SK-N-MC (cell line): Measurements from ENCODE around the gene ILKAP.

Source experiments
- EZH2 ChIP-seq: fragments of 200-600 bp; sonication (generic); IDR thresholded peaks from one replicate; pipeline ENCODE4 v1.6.1; 2017; ENCODE audit warnings: antibody characterized with exemption
- FOXP2 ChIP-seq: optimal IDR thresholded peaks from 2 replicates; pipeline ENCODE3; 2011; ENCODE audit warnings: mild to moderate bottlenecking, moderate library complexity; ENCODE audit not compliant: insufficient read depth; ENCODE audit errors: extremely low read length, control extremely low read depth
- POLR2AphosphoS5 ChIP-seq: IDR thresholded peaks from 2 replicates; pipeline ENCODE4 v1.6.1; 2012; ENCODE audit warnings: mild to moderate bottlenecking, low read depth, low read length, borderline replicate concordance

GRCh38 chr2:238250896-238251295 lies 47.4 kb upstream of the ILKAP start:
- no peak for TF ChIP-seq EZH2
- TF ChIP-seq POLR2AphosphoS5, result no peak
- TF ChIP-seq FOXP2, result no peak
